Endometrial microvascular endothelial cells (primary cell): ENCODE measurements around the gene TRPM7. TPM values are rescaled to one million over a fixed set of nuclear protein-coding genes. Genes with fewer than 3 reads are reported as not detected.
"Not testable (repeated sequence)": the region's sequence is repeated elsewhere in the genome, so short reads cannot be mapped to it uniquely, and the experiment has no call there.

Experiments used
- in situ Hi-C: cut with HindIII; loops from 2 replicates; pipeline ENCODE4 v1.10.0; 2017; ENCODE audit warnings: low sequenced_read_pairs, low pct_unique_long_range_greater_than_20kb; ENCODE audit errors: inconsistent ontology term
- total RNA-seq: library from RNA; depleted of rRNA; stranded (reverse); fragments of >200 nt; gene quantifications from one replicate; pipeline ENCODE4 v1.2.3, GENCODE V29; 2015; ENCODE audit errors: inconsistent ontology term

The TRPM7 gene, protein sequence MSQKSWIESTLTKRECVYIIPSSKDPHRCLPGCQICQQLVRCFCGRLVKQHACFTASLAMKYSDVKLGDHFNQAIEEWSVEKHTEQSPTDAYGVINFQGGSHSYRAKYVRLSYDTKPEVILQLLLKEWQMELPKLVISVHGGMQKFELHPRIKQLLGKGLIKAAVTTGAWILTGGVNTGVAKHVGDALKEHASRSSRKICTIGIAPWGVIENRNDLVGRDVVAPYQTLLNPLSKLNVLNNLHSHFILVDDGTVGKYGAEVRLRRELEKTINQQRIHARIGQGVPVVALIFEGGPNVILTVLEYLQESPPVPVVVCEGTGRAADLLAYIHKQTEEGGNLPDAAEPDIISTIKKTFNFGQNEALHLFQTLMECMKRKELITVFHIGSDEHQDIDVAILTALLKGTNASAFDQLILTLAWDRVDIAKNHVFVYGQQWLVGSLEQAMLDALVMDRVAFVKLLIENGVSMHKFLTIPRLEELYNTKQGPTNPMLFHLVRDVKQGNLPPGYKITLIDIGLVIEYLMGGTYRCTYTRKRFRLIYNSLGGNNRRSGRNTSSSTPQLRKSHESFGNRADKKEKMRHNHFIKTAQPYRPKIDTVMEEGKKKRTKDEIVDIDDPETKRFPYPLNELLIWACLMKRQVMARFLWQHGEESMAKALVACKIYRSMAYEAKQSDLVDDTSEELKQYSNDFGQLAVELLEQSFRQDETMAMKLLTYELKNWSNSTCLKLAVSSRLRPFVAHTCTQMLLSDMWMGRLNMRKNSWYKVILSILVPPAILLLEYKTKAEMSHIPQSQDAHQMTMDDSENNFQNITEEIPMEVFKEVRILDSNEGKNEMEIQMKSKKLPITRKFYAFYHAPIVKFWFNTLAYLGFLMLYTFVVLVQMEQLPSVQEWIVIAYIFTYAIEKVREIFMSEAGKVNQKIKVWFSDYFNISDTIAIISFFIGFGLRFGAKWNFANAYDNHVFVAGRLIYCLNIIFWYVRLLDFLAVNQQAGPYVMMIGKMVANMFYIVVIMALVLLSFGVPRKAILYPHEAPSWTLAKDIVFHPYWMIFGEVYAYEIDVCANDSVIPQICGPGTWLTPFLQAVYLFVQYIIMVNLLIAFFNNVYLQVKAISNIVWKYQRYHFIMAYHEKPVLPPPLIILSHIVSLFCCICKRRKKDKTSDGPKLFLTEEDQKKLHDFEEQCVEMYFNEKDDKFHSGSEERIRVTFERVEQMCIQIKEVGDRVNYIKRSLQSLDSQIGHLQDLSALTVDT (N-terminal part only)
- 20.5 TPM for total RNA-seq

DNA sequence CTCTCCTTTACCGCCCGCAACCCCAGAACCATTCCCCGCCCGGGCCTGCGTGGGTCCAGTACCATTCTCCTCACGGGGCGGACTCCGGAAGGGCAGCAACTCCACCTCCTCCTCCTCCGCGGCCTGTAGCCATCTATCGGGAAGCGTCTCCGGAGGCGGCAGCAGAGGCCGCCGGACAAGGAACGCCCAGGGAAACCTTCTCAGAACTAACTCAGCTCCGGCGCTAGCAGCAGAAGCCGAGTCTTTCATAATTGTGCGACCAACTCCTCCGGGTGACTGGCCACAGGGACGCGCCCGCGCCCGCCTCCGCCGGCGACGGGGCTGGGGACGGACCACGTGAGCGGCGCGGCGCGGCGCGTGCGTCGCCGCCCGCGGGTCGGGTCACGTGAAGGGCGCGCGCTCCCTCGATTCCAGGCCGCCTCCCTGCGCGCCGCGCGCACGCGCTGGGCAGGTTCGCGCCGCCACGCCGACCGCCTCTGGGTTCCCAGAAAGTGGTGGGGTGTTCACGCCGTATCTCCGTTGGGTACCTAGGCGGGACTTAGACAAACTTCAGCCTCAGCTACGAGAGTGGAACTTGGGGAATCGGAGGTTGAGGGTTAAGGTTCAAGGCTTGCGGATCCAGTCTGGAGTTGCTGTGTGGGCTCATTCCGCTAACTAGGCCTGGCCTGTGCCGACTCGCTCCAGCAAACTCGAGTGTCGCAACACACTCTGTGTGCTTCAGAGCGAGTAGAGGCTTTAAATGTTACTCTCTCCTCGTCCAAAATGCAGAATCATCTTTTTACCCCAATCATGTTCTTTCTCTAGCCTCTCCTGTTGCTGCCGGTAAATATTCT lies at the start of gene TRPM7:
TSS of gene TRPM7 (minus strand) at position 329 of the 833 bp plus-strand sequence. CDS start at position 65, 264 bp downstream.
- in situ Hi-C loops = no loop called here

DNA sequence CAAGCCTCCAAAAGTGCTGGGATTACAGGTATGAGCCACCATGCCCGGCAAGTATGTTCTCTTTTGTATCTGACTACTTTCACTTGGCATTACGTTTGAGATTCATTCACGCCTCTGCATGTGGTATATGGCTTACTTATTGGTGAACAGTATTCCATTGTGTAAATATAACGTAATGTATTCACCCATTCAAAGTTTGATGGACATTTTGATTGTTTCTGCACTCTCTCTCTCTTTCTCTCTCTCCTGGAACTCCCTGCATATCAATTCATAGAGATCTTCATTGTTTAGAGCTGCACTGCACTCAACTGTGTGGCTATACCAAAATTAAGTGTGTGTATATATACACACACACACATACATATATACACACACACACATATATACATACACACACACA lies 48.6 kb upstream of the TRPM7 start:
- in situ Hi-C loops = no loop called here

DNA sequence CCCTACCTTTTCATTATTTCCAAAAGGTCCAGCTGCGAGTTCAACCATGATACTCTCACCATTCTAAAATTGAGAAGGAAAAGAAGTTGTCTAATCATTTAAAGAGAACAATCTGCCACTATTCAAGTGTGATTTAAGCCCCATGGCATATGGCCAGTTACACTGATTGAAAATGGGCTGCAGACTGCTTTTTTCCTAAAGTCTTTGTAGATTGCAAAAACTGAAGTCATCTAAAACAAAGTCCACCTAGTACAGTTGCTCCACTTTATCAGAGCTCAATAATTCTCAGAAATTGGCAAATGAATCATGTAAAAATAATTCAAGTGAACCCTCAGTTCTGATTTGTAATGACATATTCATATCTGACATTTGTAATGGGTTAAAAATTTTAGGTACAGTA lies 39.7 kb upstream of the TRPM7 start:
- in situ Hi-C loops = no loop called here

DNA sequence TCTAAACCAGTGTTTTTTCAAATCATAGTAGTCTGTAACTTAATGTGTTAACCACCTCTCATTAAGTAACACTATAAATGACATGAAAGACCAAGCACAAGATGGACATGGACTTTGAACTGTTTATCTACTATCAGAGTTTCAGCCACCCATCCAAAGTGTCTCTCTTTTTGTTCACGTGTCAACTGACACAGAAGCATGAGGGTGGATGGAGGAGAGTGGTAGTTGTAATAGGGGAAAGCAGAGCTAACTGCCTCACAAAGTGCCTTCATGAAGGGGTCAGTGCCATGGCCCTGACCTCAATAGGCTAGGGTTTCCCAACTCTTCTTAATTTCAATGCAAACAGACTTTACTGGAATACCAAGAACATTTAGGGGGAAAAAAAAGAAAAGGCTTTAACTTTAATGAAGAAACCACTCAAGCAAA lies 32.1 kb upstream of the TRPM7 start:
- in situ Hi-C loops = no loop called here

DNA sequence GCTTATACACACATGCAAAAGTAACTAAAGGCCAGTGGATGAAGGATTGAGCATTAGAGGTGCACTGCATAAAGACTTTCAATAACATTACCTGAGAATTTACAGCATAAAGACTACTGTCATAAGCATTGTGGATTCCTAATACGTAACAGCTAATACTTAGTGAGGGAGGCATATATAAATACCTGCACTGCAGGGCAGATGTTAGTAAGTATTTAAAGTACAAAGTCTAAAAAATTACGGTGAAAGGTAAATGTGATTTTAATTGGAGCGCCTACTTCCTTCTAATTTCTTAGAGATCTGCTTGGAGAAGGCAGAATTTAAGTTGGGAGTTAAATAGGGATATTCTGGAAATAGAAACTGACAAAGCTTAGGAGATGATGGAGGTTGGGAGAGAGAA lies 25.4 kb upstream of the TRPM7 start:
- in situ Hi-C loops = no loop called here

DNA sequence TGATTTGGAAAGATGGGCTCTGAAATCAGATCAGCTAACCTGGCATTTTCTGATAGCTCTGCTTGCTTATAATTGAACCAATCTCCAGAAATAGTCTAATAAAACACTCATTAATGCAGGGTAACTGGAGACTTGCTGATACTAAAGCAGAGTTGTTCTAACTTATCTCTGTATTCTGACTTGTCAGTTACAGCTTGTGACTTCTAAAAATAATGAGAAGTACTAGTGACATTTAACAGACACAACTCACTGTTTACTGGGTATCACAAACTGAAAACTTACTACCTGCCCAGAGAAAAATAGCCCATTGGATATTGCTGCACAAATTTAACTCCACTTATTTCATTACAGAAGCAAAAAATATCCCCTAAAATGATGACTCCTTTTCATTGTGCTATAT lies 24.0 kb upstream of the TRPM7 start:
- in situ Hi-C loops = no loop called here

DNA sequence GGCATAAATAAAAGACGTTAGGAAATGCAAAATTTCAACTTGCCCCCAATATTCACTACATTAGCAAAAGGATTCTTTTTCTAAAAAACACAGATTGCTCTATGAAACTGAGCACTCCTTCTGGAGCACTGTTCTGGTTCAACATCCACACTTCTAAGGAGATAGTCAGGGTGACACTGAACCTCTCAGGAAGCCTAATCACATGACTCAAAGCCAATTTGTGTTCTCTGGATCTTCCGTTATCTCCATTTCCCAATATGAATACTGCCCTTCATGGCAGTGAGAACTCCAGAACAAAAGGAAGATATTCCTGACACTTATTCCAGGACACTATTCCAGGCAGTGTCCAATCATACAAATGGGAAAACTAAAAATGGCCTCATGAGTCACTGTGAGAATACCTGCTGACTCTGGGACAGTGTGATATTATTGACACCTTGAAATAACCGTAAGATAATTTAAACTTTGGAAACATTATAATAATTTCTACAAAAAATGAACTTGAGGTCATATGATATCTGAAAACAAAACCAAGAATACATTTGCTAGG lies 21.4 kb upstream of the TRPM7 start:
- in situ Hi-C loops = no loop called here

DNA sequence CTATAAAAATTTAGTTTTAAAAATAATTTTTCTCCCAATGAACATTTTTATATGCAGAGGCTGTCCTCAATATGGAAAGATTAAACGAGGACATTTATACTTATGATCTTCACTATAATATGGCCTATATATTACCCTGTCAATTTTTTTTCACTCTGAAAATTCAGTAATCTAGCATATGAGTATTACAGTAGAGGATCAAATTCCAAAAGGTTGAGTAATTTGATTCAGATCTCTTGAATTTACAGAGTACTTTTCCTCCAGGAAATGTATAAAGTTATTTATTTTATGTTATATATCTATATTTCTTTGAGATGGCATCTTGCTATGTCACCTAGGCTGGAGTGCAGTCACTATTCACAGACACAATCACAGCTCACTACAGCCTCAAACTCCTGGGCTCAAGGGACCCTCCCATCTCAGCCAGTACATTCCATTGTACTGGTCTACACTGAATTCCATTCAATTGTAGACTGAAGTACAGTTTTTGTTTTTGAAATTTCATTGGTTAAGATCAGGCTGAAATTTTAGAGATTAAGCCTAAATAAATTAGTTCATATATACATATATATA lies 16.3 kb upstream of the TRPM7 start:
- in situ Hi-C loops = no loop called here

DNA sequence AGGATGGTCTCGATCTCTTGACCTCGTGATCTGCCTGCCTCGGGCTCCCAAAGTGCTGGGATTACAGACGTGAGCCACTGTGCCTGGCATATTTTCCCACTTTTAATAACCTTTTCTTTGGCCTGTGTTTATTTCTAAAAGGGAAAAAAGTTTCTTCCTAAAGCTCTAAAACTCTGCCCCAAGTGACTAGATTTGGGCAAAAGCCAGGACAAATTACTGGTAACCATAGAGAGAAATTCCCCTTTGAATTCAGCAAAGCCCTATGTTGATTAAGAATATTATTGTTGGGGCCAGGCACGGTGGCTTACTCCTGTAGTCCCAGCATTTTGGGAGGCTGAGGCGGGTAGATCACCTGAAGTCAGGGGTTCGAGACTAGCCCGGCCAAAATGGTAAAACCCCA lies 11.5 kb upstream of the TRPM7 start:
- in situ Hi-C loops = no loop called here

DNA sequence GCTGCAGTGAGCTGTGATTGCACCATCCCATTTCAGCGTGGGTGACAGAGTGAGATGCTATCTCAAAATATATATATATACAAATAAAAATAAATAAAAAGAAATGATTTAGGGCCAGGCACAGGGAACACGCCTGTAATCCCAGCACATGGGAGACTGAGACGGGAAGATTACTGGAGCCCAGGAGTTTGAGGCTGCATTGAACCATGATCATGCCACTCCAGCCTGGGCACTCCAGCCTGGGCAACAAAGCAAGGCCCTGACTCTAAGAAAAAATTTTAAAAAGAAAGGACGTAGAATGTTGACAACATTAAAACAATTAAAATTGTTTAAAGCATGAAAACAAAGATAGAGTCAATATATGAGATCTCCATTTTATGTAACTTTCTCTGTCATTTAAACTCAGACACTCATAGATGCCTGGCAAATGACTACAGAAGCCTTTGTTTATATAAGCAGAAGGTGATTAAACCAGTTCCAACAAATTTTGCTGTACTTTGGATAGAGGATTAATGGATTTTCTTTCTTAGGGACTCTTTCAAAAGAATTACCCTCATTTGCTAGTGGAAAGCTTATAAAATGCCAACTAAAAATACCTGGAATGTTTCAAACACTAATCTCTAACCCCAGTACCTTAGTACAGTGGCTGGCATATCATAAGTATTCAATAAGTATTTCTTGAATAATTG lies 10.7 kb upstream of the TRPM7 start:
- in situ Hi-C loops = no loop called here

DNA sequence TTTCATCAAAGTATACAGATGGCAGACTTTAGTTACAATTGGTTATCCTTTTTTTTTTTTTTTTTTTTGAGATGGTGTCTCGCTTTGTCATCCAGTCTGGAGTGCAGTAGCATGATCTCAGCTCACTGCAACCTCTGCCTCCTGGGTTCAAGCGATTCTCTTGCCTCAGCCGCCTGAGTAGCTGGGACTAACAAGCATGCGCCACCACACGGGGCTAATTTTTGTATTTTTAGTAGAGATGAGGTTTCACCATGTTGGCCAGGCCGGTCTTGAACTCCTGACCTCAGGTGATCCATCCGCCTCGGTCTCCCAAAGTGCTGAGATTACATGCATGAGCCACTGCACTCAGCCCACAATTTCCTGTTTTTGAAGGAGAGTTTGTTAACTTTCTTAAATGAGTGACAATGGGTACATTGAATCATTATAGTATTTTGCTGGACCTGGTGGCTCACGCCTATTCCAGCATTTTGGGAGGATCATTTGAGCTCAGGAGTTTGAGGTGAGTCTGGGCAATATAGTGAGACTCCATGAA lies 8.1 kb upstream of the TRPM7 start:
- in situ Hi-C loops = not testable (repeated sequence)

DNA sequence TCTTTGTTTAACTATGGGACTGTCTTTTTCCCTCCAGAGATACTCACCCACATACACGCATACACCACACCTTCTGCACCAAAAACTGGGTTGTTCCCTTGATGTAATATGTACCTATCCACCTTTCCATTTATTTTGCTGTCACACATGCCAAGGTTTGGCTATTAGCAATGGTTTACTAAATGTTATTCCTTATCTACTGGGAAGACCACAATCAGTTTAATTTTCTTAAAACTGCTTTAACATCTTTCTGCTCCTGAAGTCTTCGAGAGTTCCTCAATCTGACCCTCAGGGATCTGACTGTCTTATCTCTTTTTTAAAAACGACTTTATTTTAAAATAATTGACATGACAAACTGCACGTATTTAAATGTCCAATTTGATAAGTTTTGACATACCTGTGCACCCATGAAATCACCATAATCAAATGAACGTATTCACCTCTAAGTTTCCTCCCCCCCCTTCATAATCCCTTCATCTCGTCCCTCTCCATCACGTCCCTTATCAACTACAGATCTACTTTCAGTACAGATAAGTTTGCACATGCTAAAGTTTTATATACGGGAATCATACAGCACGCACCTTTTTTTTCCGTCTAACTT lies 805 bp upstream of the TRPM7 start:
- in situ Hi-C loops = no loop called here

DNA sequence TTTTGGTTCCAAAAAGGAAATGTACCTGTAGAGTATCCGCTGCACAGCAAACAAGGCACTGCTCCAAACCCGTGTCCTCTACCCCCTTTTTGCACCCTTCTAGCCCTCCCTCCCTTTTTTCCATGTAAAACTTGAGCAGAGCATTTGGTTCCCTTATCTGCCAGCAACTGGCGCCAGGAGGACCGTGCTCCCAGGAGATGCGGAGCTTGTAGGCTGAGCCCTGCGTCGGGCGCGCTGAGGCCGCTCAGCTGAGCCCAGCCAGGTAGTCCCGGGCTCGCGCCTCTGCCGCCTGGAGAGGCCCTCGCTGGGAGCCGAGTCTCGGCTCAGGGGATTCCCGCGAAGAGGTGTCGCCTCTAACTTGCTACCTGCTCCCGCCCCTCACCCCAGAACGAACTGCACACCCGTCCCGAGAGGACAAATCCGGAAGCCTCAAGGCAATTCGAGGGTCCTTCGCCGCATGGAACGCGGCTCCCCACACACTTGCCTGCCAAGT lies 575 bp downstream of the TRPM7 start:
- in situ Hi-C loops = no loop called here

DNA sequence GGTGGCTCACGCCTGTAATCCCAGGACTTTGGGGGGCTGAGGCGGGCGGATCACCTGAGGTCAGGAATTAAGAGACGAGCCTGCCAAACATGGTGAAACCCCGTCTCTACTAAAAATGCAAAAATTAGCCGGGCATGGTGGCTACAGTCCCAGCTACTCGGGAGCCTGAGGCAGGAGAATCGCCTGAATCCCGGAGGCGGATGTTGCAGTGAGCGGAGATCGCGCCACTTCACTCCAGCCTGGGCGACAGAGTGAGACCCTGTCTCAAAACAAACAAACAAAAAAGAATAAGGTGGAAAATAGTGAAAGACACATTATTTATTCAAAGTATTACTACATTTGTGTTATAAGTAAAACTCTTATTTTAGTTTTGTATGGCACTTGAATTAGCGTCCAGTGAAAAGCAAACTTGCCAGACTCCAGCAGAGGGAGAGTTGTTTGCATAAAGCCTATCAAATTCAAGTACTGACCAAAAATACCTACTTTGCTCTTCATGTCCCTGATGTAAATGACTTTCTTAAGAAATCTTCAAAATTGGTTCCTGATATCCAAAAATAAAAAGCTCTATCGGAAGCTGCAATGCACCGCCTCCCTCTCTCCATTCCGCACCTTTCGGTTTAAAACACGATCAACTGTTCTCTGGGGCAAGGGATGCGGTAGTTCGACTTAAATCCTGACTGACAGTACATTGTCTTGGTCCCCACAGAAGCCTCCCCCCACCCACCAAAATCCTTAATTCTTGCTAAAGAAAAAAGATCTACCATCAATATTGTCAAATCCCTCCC lies 1.2 kb downstream of the TRPM7 start:
- in situ Hi-C loops = no loop called here

DNA sequence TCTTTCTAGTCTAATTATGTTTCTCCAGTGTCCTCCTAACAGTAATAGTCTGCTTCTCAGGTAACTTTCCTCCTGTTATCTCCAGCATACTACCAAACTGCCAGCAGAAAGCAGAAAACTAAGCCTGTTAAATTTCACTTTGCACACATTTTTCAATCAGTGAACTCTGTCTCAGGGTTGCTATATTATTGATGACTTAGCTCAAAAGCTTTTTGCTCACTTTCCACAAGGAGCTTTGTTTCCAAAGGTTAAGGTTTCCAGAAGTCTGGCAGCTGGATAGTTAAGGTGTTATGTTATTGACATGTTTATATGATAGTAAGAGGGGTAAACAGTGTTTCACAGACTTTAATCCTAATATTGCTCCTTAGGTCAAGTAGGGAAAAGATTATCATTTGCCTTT lies 5.1 kb downstream of the TRPM7 start:
- in situ Hi-C loops = no loop called here
